Activated CD4-positive, alpha-beta T cell treated with anti-CD3 and anti-CD28 coated beads for 36 hours (primary cell): ENCODE measurements around the gene IFT57. TPM values are rescaled to one million over a fixed set of nuclear protein-coding genes. Genes with fewer than 3 reads are reported as not detected.

Source experiments
- ATAC-seq: fragments of 200-7000 bp; cut with Tn5 transposase; one replicate; pipeline ENCODE4 v1.10.0; 2021; ENCODE audit warnings: mild to moderate bottlenecking, moderate library complexity
- CTCF ChIA-PET: fragments of 350-600 bp; sonication (Branson Sonifier 250); formaldehyde crosslinking; loops from one replicate; lab custom pipeline; 2021; ENCODE audit warnings: antibody characterized with exemption; lab: Charles Lee
- POLR2A ChIA-PET: fragments of 350-600 bp; sonication (Branson Sonifier 250); formaldehyde crosslinking; loops from one replicate; lab custom pipeline; 2021; ENCODE audit warnings: antibody characterized with exemption, inconsistent platforms; lab: Charles Lee
- DNase-seq: peaks from one replicate; pipeline ENCODE4 v3.0.0-alpha.2; 2020
- H3K27ac Mint-ChIP-seq: one replicate; pipeline ENCODE4 v1.8.0; 2021; ENCODE audit warnings: mixed read lengths
- H3K27me3 Mint-ChIP-seq: one replicate; pipeline ENCODE4 v1.8.0; 2021; ENCODE audit warnings: mixed read lengths
- H3K36me3 Mint-ChIP-seq: one replicate; pipeline ENCODE4 v1.8.0; 2021; ENCODE audit warnings: low read depth, mixed read lengths
- H3K4me1 Mint-ChIP-seq: one replicate; pipeline ENCODE4 v1.8.0; 2021; ENCODE audit warnings: mixed read lengths
- H3K4me3 Mint-ChIP-seq: one replicate; pipeline ENCODE4 v1.8.0; 2021; ENCODE audit warnings: mild to moderate bottlenecking, moderate library complexity, mixed read lengths
- H3K9me3 Mint-ChIP-seq: one replicate; pipeline ENCODE4 v1.8.0; 2021; ENCODE audit warnings: low read depth, mixed read lengths
- intact Hi-C, 2 experiments: fragments of 100-400 bp; cut with DNase I in 1 of 2; cut with micrococcal nuclease in 1 of 2; formaldehyde crosslinking; loops; one replicate each; pipeline versions ENCODE4 v1.14.2 to v1.15.1; 2022 to 2024; cut with DNase I, micrococcal nuclease
- total RNA-seq, 2 experiments: library from RNA; stranded (reverse); gene quantifications; one replicate each; pipeline ENCODE4 v1.2.3, GENCODE V29; 2021

IFT57 gene
- total RNA-seq, 2 experiments from 2014 or later, result 27.9 to 29.6 TPM

DNA sequence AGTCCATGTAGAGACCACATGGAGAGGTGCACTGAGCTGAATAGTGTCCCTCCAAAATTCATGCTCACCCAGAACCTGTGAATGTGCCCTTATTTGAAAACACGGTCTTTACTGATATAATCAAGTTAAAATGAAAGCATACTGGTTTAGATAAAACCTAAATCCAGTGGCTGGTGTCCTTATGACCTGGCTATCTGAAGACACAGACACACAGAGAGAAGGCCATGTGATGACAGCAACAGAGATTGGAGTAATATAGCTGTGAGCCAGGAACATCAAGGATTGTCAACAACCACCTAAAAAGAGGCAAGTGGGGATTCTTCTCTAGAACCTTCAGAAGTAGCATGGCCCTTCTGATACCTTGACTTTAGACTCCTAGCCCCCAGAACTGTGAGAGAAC is 76.6 kb downstream of the IFT57 start:
- Mint-ChIP-seq H3K27me3 (no peaks in the 10 kb centered on the region), H3K4me3 (no peak overlapping the region), H3K36me3 (peaks cover 39% of the 10 kb centered on the region), H3K9me3 (peaks cover 13% of the 10 kb centered on the region), H3K4me1 (peaks cover 8% of the 10 kb centered on the region), H3K27ac (no peak overlapping the region)
- ChIA-PET CTCF (no interaction called here), POLR2A (interaction anchor here (0.6 to 0.9 kb wide), 2 partner anchors 12 to 21 kb away, joined by 3 to 4 read pairs; no protein-coding TSS in a partner anchor)
- DNase-seq (no peak), ATAC-seq (no peak)
- intact Hi-C loops, result no loop called here

DNA sequence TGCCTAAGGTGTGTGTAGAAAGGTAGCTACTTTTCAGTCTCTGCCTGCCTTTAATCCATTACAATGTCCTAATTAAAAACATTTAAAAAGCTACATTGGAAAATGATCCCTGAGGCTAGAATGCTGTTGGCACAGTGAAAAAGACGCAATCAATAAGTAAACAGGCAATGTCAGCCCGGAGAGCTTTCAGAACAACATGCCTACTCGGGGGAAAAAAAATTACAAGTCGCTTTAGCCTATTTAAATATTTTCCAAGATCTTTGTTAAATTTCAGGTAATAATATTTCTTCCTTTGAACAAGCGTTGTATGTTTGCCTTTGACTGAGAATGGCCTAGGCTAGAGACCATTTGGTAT is 84.8 kb downstream of the IFT57 start:
- Mint-ChIP-seq H3K27ac (no peak overlapping the region), H3K36me3 (peaks cover 93% of the 10 kb centered on the region), H3K9me3 (peaks cover 9% of the 10 kb centered on the region), H3K4me3 (no peak overlapping the region), H3K4me1 (peaks cover 55% of the 10 kb centered on the region), H3K27me3 (no peaks in the 10 kb centered on the region)
- no peak for DNase-seq
- ChIA-PET CTCF (interaction anchor here (0.8 to 1.4 kb wide), 4 partner anchors 9 to 49 kb away, joined by 3 to 4 read pairs (median 3); no protein-coding TSS in a partner anchor), POLR2A (no interaction called here)
- intact Hi-C loops, result loop anchor here in 1 of 2 experiments (10.0 kb wide), 1 partner anchor 613 kb away; the partner anchor contains the start of gene BBX
- ATAC-seq, result no peak

DNA sequence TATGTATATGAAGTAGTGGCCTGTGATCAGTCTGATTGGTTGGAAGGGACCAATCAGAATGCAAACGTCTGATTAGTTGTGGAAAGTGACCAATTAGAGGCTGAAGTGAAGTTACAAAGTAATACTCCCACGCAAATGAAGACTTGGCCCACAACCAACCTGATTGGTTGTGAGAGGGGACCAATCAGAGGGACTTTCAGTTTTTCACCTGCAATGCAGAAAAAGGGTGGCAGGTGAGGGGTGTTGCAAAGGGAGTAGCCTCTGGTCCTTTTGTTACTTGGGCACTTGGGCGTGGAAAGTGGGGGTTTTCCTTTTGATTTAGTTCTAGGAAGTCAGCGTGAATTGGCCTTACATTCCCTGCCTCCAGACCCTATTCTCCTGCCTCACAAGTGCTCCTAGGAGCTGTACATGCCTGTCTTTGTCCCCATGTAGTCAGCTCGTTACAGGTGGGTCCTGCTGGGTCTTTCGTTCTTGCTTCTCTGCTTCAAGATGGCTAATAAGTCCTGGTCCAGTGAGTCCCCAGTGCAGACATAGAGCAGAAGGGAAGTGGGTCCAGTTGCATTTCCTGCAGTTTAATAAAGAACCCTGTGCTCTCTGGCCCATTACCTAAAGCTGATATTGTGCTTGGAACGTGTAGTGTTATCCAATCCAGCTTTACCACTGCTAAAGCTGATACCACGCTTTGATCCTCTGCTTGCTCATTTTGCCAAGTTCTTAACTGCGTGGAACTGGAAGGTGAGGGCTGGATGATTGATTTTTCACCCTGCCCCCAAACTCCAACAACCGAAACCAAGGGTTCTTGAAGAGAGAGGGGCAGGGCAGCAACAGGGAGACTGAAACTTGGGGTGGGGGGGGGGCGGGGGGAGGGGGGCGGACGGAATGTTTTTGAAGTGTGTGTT is 85.4 kb downstream of the IFT57 start:
- Mint-ChIP-seq H3K4me3 (no peak overlapping the region), H3K9me3 (peaks cover 9% of the 10 kb centered on the region), H3K27me3 (no peaks in the 10 kb centered on the region), H3K27ac (peak overlapping the region; percentile 48), H3K36me3 (peaks cover 93% of the 10 kb centered on the region), H3K4me1 (peaks cover 61% of the 10 kb centered on the region)
- ChIA-PET CTCF (interaction anchor here (1.1 to 1.4 kb wide), 2 partner anchors 10 to 16 kb away, joined by 3 to 4 read pairs; no protein-coding TSS in a partner anchor), POLR2A (no interaction called here)
- intact Hi-C loops, result loop anchor here in 1 of 2 experiments (10.0 kb wide), 1 partner anchor 612 kb away; the partner anchor contains the start of gene BBX
- DNase-seq (no peak), ATAC-seq (no peak)

DNA sequence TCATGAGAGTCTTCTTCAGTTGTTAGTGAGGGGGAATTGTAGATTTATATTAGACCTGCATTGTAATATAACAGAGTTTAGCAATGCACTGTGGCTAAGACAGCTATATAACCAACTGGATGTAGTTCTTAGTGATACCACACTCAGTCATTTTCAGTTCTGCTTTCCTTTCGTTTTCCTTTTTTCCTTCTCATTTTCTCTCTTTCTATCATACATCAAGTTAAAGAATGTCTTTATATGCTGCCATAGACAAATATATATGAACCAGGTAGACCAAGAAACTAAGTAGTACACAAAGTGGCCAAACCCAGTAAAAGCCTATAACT is 87.7 kb downstream of the IFT57 start:
- no peak for DNase-seq
- POLR2A ChIA-PET, result interaction anchor here (0.6 to 0.7 kb wide), 2 partner anchors 8 to 115 kb away, joined by 3 read pairs; no protein-coding TSS in a partner anchor

DNA sequence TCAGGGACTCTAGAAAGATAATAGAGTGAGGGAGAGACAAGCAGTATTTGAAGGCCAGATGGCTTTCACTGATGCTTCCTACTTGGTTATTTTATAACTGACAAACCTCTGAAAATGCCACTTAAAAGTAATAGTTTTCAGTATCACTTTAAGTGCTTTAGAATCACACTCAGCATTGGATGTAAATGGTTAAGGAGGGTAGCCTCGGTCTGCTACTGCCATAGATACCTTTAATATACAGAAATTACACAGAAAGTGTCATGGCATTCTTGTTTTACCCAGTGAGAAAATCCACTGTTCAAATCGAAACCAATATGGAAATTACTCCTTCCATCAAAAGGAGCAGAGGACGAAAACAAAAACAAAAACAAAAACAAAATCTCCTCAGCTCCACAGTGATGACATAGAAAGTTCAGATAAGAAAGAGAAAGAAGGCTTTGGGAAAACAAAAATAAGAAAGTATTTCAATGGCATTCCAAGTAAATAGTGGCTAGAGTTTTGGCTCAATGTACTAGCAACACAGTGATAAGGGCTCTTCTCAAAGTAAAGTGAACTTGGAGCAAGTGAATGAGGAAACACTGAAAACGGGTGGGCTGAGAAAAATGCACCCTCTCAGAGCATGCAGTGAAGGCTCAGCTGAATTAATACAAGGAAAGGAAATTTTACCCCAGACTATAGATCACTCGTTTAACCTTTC is 88.2 kb downstream of the IFT57 start:
- no peak for DNase-seq
- CTCF ChIA-PET, result interaction anchor here (0.6 to 1.2 kb wide), 5 partner anchors 10 to 223 kb away, joined by 3 read pairs; no protein-coding TSS in a partner anchor
- Mint-ChIP-seq H3K4me3 (peak overlapping the region; percentile 48), H3K4me1 (peaks cover 86% of the 10 kb centered on the region), H3K27ac (peak overlapping the region; percentile 93), H3K9me3 (peaks cover 5% of the 10 kb centered on the region), H3K36me3 (peaks cover 97% of the 10 kb centered on the region), H3K27me3 (no peaks in the 10 kb centered on the region)
- intact Hi-C loops, result loop anchor here (1.0 to 10.0 kb wide), 4 partner anchors 9 to 609 kb away; partner anchors contain the start of gene BBX (in 1 of the 2)
- POLR2A ChIA-PET, result interaction anchor here (0.6 to 1.6 kb wide), 3 partner anchors 41 to 115 kb away, joined by 3 to 4 read pairs (median 4); no protein-coding TSS in a partner anchor
- peak; percentile 53 for ATAC-seq

More for the DNA sequence above, 87.7 kb downstream of the IFT57 start:
- peak; percentile 31 for ATAC-seq
- Mint-ChIP-seq H3K27ac (peak overlapping the region; percentile 93), H3K27me3 (no peaks in the 10 kb centered on the region), H3K9me3 (peaks cover 5% of the 10 kb centered on the region), H3K4me3 (peak overlapping the region; percentile 11), H3K4me1 (peaks cover 80% of the 10 kb centered on the region), H3K36me3 (peaks cover 97% of the 10 kb centered on the region)
- CTCF ChIA-PET, result interaction anchor here (0.6 to 0.8 kb wide), 2 partner anchors 19 to 610 kb away, joined by 3 read pairs; no protein-coding TSS in a partner anchor
- intact Hi-C loops, result loop anchor here (1.0 to 10.0 kb wide), 4 partner anchors 9 to 610 kb away; partner anchors contain the start of gene BBX (in 1 of the 2)

DNA sequence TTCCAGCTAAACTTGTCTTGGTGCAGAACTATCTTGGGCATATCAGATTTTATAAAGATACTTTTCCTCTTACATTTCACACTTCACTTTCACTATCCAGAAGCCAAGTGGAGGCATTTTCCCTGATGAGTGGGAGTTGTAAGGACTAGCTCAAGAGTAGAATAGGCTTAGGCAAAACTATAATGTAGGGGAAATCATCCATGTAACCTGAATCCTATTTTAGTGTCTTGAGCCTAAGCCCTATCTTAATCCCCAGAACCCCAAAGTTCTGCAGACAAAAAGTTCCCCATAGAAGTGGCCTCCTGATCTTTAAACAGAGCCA is 89.2 kb downstream of the IFT57 start:
- Mint-ChIP-seq H3K27me3 (no peaks in the 10 kb centered on the region), H3K4me3 (peak overlapping the region; percentile 48), H3K27ac (peak overlapping the region; percentile 93), H3K4me1 (peaks cover 95% of the 10 kb centered on the region), H3K36me3 (peaks cover 97% of the 10 kb centered on the region), H3K9me3 (peaks cover 12% of the 10 kb centered on the region)
- intact Hi-C loops, result loop anchor here (5.0 to 10.0 kb wide), 3 partner anchors 69 to 608 kb away; partner anchors contain the start of gene BBX (in 1 of the 2)
- POLR2A ChIA-PET, result interaction anchor here (1.6 kb wide), 1 partner anchor 40 kb away, joined by 4 read pairs; no protein-coding TSS in a partner anchor
- no peak for ATAC-seq
- DNase-seq, result no peak
- CTCF ChIA-PET, result interaction anchor here (0.6 to 1.2 kb wide), 6 partner anchors 9 to 716 kb away, joined by 3 to 5 read pairs (median 3); no protein-coding TSS in a partner anchor

DNA sequence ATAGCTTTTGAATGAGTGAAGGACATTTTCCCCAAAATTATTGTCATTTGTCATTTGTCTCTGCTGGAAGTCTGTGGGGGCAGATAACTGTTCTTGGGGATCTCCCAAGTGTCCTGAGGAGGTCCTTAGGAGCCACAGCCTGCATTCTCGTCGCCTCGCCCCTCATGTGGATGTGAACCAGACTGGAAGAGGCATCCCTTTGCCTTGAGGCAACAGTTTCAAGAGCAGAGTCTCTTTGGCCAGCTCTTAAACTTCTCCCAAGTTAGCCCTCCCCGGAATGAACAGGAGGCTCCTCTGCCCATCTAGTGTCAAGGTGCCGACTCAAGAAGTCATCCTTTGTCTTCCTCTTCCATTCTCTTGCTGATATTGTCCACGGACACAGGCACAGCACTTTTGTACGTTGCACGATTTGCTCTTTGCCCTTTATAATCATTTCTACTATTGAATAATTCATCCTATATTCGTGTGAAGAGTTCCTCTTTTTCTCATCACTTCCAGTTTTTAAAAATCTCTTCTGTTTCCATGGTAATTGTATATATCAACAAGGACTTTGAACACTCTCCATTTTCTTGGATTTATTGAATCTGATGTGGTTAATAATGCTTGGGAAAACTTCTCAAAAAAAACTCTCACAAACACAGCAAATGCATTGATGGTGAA is 90.6 kb downstream of the IFT57 start:
- DNase-seq (no peak), ATAC-seq (no peak)
- peaks cover 15% of the 10 kb centered on the region for H3K9me3 Mint-ChIP-seq
- intact Hi-C loops, result loop anchor here (5.0 to 10.0 kb wide), 3 partner anchors 71 to 607 kb away; partner anchors contain the start of gene BBX (in 1 of the 2)
- H3K4me1 Mint-ChIP-seq, result peaks cover 92% of the 10 kb centered on the region
- peaks cover 90% of the 10 kb centered on the region for H3K36me3 Mint-ChIP-seq
- H3K27ac Mint-ChIP-seq, result peak overlapping the region; percentile 93
- H3K4me3 Mint-ChIP-seq, result peak overlapping the region; percentile 48
- CTCF ChIA-PET, result interaction anchor here (0.6 to 1.6 kb wide), 9 partner anchors 10 to 346 kb away, joined by 3 to 4 read pairs (median 3); no protein-coding TSS in a partner anchor
- H3K27me3 Mint-ChIP-seq, result no peaks in the 10 kb centered on the region
- POLR2A ChIA-PET, result interaction anchor here (0.6 to 1.4 kb wide), 3 partner anchors 42 to 221 kb away, joined by 3 to 4 read pairs (median 4); partner anchors contain the start of gene HHLA2

DNA sequence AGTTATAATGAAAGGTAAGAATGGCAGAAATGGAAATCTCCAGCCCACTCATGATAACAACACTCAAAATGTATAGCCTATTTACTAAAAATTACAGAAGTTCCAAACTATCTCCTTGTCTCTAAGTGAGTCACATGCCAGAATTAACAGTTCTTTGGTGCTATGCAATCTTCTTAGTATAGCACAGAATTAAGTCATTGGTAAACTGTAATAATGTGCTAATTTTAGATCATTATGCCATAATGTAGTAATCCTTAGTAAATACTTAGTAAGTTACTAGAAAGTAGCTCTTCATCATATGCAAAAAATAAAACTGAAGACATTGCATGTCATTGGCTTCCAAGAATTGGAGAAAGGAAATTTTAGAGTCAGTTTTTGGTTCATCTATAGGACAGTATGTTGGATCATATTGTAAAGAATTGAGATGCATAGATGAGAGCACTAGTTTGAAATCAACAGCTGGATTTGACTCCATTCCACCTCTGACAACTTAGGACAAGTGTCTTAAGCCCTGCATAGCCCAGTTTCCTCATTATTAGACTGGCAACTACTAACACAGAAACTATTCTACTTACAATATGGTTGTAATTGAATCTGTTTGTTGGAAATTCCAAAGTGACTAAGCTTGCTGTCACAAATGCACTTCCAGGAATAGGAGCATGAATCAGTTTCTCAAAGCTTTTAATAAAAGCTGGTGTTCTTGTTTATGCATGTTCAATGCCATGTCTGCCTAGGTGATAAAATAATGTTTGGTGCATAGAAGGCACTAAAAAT is 91.3 kb downstream of the IFT57 start:
- POLR2A ChIA-PET, result interaction anchor here (0.6 to 1.4 kb wide), 3 partner anchors 41 to 220 kb away, joined by 3 to 4 read pairs (median 4); partner anchors contain the start of gene HHLA2
- Mint-ChIP-seq H3K27ac (peak overlapping the region; percentile 93), H3K4me1 (peaks cover 86% of the 10 kb centered on the region), H3K36me3 (peaks cover 88% of the 10 kb centered on the region), H3K9me3 (peaks cover 10% of the 10 kb centered on the region), H3K27me3 (no peaks in the 10 kb centered on the region), H3K4me3 (peak overlapping the region; percentile 48)
- ATAC-seq (peak; percentile 37), DNase-seq (no peak)
- CTCF ChIA-PET, result interaction anchor here (0.8 to 1.6 kb wide), 8 partner anchors 9 to 347 kb away, joined by 3 to 4 read pairs (median 3); no protein-coding TSS in a partner anchor
- intact Hi-C loops, result loop anchor here (5.0 to 10.0 kb wide), 3 partner anchors 71 to 606 kb away; partner anchors contain the start of gene BBX (in 1 of the 2)

DNA sequence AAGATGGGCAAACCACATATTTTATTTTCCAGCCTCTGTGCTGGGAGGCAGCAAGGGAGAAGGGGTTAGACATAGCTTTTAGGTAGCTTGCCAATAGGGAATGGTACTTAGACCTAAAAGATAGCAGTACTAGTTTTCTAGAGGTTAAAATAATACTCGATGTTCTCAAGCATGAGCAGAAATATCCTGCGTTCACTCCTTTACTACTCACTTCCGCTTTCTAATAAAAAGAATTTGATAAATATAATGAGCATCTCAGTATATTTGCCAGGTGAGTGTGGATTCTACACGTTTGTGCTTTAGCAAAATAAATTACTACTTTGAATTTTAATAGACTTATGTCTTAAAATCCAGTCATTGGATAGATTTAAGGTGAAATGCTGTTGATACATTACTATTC is 92.0 kb downstream of the IFT57 start:
- peaks cover 82% of the 10 kb centered on the region for H3K4me1 Mint-ChIP-seq
- ChIA-PET POLR2A (interaction anchor here (0.6 to 1.4 kb wide), 2 partner anchors 29 to 166 kb away, joined by 3 to 4 read pairs; partner anchors contain the start of gene HHLA2), CTCF (interaction anchor here (1.0 to 1.3 kb wide), 2 partner anchors 36 to 348 kb away, joined by 3 read pairs; no protein-coding TSS in a partner anchor)
- H3K36me3 Mint-ChIP-seq, result peaks cover 88% of the 10 kb centered on the region
- intact Hi-C loops, result loop anchor here (5.0 to 10.0 kb wide), 3 partner anchors 72 to 605 kb away; partner anchors contain the start of gene BBX (in 1 of the 2)
- no peaks in the 10 kb centered on the region for H3K27me3 Mint-ChIP-seq
- DNase-seq (no peak), ATAC-seq (no peak)
- H3K9me3 Mint-ChIP-seq, result peaks cover 10% of the 10 kb centered on the region
- H3K4me3 Mint-ChIP-seq, result peak overlapping the region; percentile 48
- peak overlapping the region; percentile 93 for H3K27ac Mint-ChIP-seq
